HepG2 (cell line): Measurements from ENCODE around the gene HP1BP3. TPM values are rescaled to one million over a fixed set of nuclear protein-coding genes. Genes with fewer than 3 reads are reported as not detected.
A peak's percentile ranks its signal among the peaks of the same experiment; 100 is the strongest.

Experiments
- CBX5 ChIP-seq: sonication (generic); formaldehyde crosslinking; IDR thresholded peaks from 2 replicates; pipeline ENCODE4 v1.4.0; 2020; ENCODE audit warnings: missing genetic modification reagents, borderline replicate concordance
- FOXM1 ChIP-seq: sonication (generic); formaldehyde crosslinking; IDR thresholded peaks from 2 replicates; pipeline ENCODE4 v1.5.0; 2020; ENCODE audit warnings: missing genetic modification reagents
- HIVEP1 ChIP-seq: sonication (generic); formaldehyde crosslinking; IDR thresholded peaks from 2 replicates; pipeline ENCODE4 v1.4.0; 2020; ENCODE audit warnings: mild to moderate bottlenecking, missing genetic modification reagents
- ISL2 ChIP-seq: sonication (generic); formaldehyde crosslinking; IDR thresholded peaks from 2 replicates; pipeline ENCODE4 v1.5.0; 2020; ENCODE audit warnings: missing genetic modification reagents
- LCORL ChIP-seq, 2 experiments: fragments of 450-650 bp in 1 of 2; sonication (generic) in 1 of 2; formaldehyde crosslinking in 1 of 2; IDR thresholded peaks; 2 replicates each; pipeline versions ENCODE4 v1.5.0 to v1.6.1; 2017 to 2020; ENCODE audit warnings: antibody characterized with exemption in 1 of 2, missing genetic modification reagents in 1 of 2
- MAF1 ChIP-seq: sonication (generic); formaldehyde crosslinking; IDR thresholded peaks from 2 replicates; pipeline ENCODE4 v1.5.0; 2020; ENCODE audit warnings: missing genetic modification reagents, borderline replicate concordance
- MAZ ChIP-seq, 2 experiments: sonication (generic) in 1 of 2; formaldehyde crosslinking in 1 of 2; IDR thresholded peaks; 2 replicates each; pipeline versions ENCODE4 v1.5.0 to v1.6.1; 2012 to 2020; ENCODE audit warnings: low read depth in 2 of 2, mild to moderate bottlenecking in 2 of 2, borderline replicate concordance in 1 of 2, improper control_type of control experiment in 1 of 2, low read length in 1 of 2, missing genetic modification reagents in 1 of 2, moderate library complexity in 1 of 2
- NR2F1 ChIP-seq, 2 experiments: fragments of 450-650 bp in 1 of 2; formaldehyde crosslinking in 1 of 2; IDR thresholded peaks; 2 replicates each; pipeline versions ENCODE4 v1.5.0 to v1.6.1; 2016 to 2020; ENCODE audit warnings: mild to moderate bottlenecking in 1 of 2, missing compliant biosample characterization in 1 of 2, missing genetic modification reagents in 1 of 2, moderate library complexity in 1 of 2
- POLR2AphosphoS5 ChIP-seq: IDR thresholded peaks from 2 replicates; pipeline ENCODE4 v1.6.1; 2012; ENCODE audit warnings: low read depth, low read length
- RNF2 ChIP-seq: fragments of 450-650 bp; conservative IDR thresholded peaks from 2 replicates; pipeline ENCODE4 v1.6.1; 2016; ENCODE audit warnings: low read depth
- YEATS2 ChIP-seq: sonication (generic); formaldehyde crosslinking; IDR thresholded peaks from 2 replicates; pipeline ENCODE4 v1.4.0; 2020; ENCODE audit warnings: missing genetic modification reagents, borderline replicate concordance
- ZBTB7B ChIP-seq: sonication (generic); formaldehyde crosslinking; IDR thresholded peaks from 2 replicates; pipeline ENCODE4 v1.4.0; 2020; ENCODE audit warnings: missing genetic modification reagents
- ZNF160 ChIP-seq: sonication (generic); formaldehyde crosslinking; IDR thresholded peaks from 2 replicates; pipeline ENCODE4 v1.8.0; 2022; ENCODE audit warnings: mild to moderate bottlenecking, inconsistent platforms, missing genetic modification reagents
- ZNF230 ChIP-seq: sonication (generic); formaldehyde crosslinking; IDR thresholded peaks from 2 replicates; pipeline ENCODE4 v1.4.0; 2020; ENCODE audit warnings: mild to moderate bottlenecking, missing genetic modification reagents
- ZNF337 ChIP-seq: sonication (generic); formaldehyde crosslinking; IDR thresholded peaks from 2 replicates; pipeline ENCODE4 v1.5.1; 2020; ENCODE audit warnings: missing genetic modification reagents, low read depth, mild to moderate bottlenecking, borderline replicate concordance
- ZNF724P ChIP-seq: sonication (generic); formaldehyde crosslinking; IDR thresholded peaks from 2 replicates; pipeline ENCODE4 v1.8.0; 2022; ENCODE audit warnings: missing genetic modification reagents, borderline replicate concordance
- ZNF749 ChIP-seq: sonication (generic); formaldehyde crosslinking; IDR thresholded peaks from 2 replicates; pipeline ENCODE4 v1.8.0; 2022; ENCODE audit warnings: mild to moderate bottlenecking, missing genetic modification reagents, moderate library complexity, borderline replicate concordance
- ZNF766 ChIP-seq: sonication (generic); formaldehyde crosslinking; IDR thresholded peaks from 2 replicates; pipeline ENCODE4 v1.5.0; 2020; ENCODE audit warnings: missing genetic modification reagents, borderline replicate concordance
- ZNF777 ChIP-seq: sonication (generic); formaldehyde crosslinking; IDR thresholded peaks from 2 replicates; pipeline ENCODE4 v1.4.0; 2020; ENCODE audit warnings: missing genetic modification reagents
- ZNF788 ChIP-seq: sonication (generic); formaldehyde crosslinking; IDR thresholded peaks from 2 replicates; pipeline ENCODE4 v1.5.0; 2020; ENCODE audit warnings: mild to moderate bottlenecking, missing genetic modification reagents, borderline replicate concordance
- polyA plus RNA-seq, 8 experiments: library from polyadenylated mRNA; depleted of rRNA in 3 of 8; stranded (reverse) in 7 of 8; unstranded in 1 of 8; fragments of >200 nt; fragmentation: Illumina TruSeq in 4 of 8; extraction: Trizol in 4 of 8; gene quantifications; 2 replicates each; pipeline versions ENCODE4 v1.2.1 to v1.2.3, GENCODE V29; 2011 to 2016; ENCODE audit warnings: low read depth in 4 of 8, missing spikeins in 1 of 8, mixed read lengths in 1 of 8; ENCODE audit not compliant: insufficient read depth in 1 of 8
- total RNA-seq, 5 experiments: library from RNA; depleted of rRNA; stranded (reverse); fragments of >200 nt; fragmentation: Illumina TruSeq; extraction: Trizol; gene quantifications; 2 replicates each; pipeline ENCODE4 v1.2.3, GENCODE V29; 2016; ENCODE audit warnings: low read depth in 1 of 5
- TF ChIP-seq, protein P1 (sequence below): sonication (generic); formaldehyde crosslinking; IDR thresholded peaks from 2 replicates; pipeline ENCODE4 v1.4.0; 2020; ENCODE audit warnings: missing genetic modification reagents
- TF ChIP-seq, protein P2 (sequence below): sonication (generic); formaldehyde crosslinking; IDR thresholded peaks from 2 replicates; pipeline ENCODE4 v1.5.1; 2020; ENCODE audit warnings: missing genetic modification reagents, mild to moderate bottlenecking, borderline replicate concordance

Gene HP1BP3
- total and polyA plus RNA-seq, 2 of the 13 experiments (the other 11 are each of a cell fraction or from before 2014, with no cell fraction given) = 98.5 to 137 TPM

DNA sequence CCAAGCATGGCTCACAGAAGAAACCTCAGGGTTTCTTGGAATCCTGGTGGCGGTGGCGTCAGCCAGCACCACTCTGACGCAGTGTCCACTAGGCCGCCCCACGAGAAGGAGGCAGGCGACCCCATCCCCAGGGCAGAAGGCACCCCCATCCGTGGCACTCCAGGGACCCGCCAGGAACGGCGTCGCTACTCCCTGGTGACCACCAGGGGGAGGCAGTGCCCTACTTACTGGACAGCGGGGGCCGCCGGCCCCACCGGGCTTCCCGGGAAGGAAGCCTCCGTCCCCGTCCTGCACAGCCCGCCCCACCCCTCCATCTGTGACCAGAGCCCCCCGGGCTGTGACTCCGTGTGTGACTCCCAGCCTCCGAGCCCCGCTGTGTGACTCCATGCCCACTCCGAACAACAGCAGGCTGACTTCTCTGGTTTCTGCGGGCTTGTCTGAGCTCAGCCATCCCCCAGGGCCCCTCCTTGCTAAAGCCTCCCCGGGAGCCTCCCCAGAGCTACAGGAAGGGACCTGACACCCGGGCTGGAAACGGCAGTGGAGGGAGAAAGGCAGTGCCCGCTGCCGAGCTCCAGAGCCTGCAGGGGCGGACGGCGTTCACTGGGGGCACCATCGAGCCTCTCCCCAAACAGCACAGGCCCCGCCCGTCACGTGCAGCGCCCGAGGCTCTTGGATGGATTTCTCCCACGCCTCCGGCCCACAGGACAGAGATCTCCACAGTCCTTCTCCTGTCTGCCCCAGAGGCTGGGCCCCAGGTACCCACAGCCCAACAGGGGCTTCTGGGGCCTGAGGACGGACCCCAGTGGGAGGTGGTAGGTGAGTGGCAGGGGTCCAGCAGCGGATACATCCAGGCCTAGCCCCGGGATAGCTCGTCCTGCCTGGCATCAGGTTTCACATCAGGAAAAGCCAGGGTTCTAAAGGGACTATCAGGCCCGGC is 90.4 kb downstream of the HP1BP3 start (continued):
- TF ChIP-seq, protein P1, sequence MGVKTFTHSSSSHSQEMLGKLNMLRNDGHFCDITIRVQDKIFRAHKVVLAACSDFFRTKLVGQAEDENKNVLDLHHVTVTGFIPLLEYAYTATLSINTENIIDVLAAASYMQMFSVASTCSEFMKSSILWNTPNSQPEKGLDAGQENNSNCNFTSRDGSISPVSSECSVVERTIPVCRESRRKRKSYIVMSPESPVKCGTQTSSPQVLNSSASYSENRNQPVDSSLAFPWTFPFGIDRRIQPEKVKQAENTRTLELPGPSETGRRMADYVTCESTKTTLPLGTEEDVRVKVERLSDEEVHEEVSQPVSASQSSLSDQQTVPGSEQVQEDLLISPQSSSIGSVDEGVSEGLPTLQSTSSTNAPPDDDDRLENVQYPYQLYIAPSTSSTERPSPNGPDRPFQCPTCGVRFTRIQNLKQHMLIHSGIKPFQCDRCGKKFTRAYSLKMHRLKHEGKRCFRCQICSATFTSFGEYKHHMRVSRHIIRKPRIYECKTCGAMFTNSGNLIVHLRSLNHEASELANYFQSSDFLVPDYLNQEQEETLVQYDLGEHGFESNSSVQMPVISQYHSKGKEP (CRISPR knock-in tag) = no peak
- TF ChIP-seq ZNF337 (CRISPR knock-in tag) (no peak), POLR2AphosphoS5 (no peak), MAF1 (CRISPR knock-in tag) (0 out of 2 replicates have a peak, but pooled peaks have one; percentile 39), ZBTB7B (CRISPR knock-in tag) (peak; percentile 69; the same call in 1 of the 2 replicates), ZNF766 (CRISPR knock-in tag) (peak; percentile 46; the same call in 1 of the 2 replicates), ZNF230 (CRISPR knock-in tag) (peak; percentile 20; the same call in 1 of the 2 replicates), ISL2 (0 out of 2 replicates have a peak, but pooled peaks have one; percentile 31), HIVEP1 (no peak), YEATS2 (CRISPR knock-in tag) (peak; percentile 32; the same call in 1 of the 2 replicates), ZNF724P (CRISPR knock-in tag) (0 out of 2 replicates have a peak, but pooled peaks have one; percentile 43), ZNF160 (CRISPR knock-in tag) (peak; percentile 39; the same call in 1 of the 2 replicates), ZNF777 (peak; percentile 47), FOXM1 (CRISPR knock-in tag) (no peak), MAZ (IDR thresholded peaks at IDR 0.05; ENCODE audit: borderline replicate concordance, low read depth, low read length) (peak; percentile 15; the same call in 1 of the 2 replicates), MAZ (CRISPR knock-in tag; IDR thresholded peaks at IDR 0.05; ENCODE audit: low read depth) (peak; percentile 82; the same call in 1 of the 2 replicates), CBX5 (CRISPR knock-in tag) (peak; percentile 18; the same call in 1 of the 2 replicates), LCORL (IDR thresholded peaks at IDR 0.05) (no peak), LCORL (CRISPR knock-in tag; IDR thresholded peaks at IDR 0.05) (peak; percentile 78), ZNF788 (CRISPR knock-in tag) (peak; percentile 42; the same call in 1 of the 2 replicates), NR2F1 (CRISPR knock-in tag; IDR thresholded peaks at IDR 0.05) (no peak), ZNF749 (CRISPR knock-in tag) (peak; percentile 50; the same call in 1 of the 2 replicates), RNF2 (peak; percentile 75; the same call in 1 of the 2 replicates)
- TF ChIP-seq, protein P2, sequence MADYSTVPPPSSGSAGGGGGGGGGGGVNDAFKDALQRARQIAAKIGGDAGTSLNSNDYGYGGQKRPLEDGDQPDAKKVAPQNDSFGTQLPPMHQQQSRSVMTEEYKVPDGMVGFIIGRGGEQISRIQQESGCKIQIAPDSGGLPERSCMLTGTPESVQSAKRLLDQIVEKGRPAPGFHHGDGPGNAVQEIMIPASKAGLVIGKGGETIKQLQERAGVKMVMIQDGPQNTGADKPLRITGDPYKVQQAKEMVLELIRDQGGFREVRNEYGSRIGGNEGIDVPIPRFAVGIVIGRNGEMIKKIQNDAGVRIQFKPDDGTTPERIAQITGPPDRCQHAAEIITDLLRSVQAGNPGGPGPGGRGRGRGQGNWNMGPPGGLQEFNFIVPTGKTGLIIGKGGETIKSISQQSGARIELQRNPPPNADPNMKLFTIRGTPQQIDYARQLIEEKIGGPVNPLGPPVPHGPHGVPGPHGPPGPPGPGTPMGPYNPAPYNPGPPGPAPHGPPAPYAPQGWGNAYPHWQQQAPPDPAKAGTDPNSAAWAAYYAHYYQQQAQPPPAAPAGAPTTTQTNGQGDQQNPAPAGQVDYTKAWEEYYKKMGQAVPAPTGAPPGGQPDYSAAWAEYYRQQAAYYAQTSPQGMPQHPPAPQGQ = 0 out of 2 replicates have a peak, but pooled peaks have one; percentile 37
